ENCODE results near the gene RNF125.

Gene RNF125

GRCh38 chr18:32091724-32092421 lies 73.2 kb downstream of the RNF125 start, which contains the start of gene RNF138:
TSS of gene RNF138 (plus strand) at chr18:32091874. CDS start at chr18:32092777, 903 bp downstream.
- peak; percentile 82 to 91 (median 83) for DNase-seq

- peak; percentile 98 to 99 (median 99) for DNase-seq
Measured at GRCh38 chr18:32092422-32093101, 73.9 kb downstream of the RNF125 start.

- peak in 5 of 6 experiments; percentile 24 to 68 (median 31) for DNase-seq
Measured at GRCh38 chr18:32093102-32093511, 74.5 kb downstream of the RNF125 start.

- DNase-seq = peak in 3 of 6 experiments; percentile 5 to 53 (median 20)
Measured at GRCh38 chr18:32093523-32093922, 74.9 kb downstream of the RNF125 start.

GRCh38 chr18:32095192-32095899 lies 76.7 kb downstream of the RNF125 start:
- peak in 1 of 6 experiments; percentile 20 for DNase-seq

GRCh38 chr18:32095900-32096229 lies 77.2 kb downstream of the RNF125 start:
- peak in 1 of 6 experiments; percentile 20 for DNase-seq

- DNase-seq = peak in 3 of 6 experiments; percentile 53 to 70 (median 66)
Measured at GRCh38 chr18:32096946-32097345, 78.3 kb downstream of the RNF125 start.

GRCh38 chr18:32104516-32104915 lies 85.9 kb downstream of the RNF125 start:
- no peak for DNase-seq

- no peak for DNase-seq
Measured at GRCh38 chr18:32110005-32110404, 91.4 kb downstream of the RNF125 start.

GRCh38 chr18:32111706-32112105 lies 93.1 kb downstream of the RNF125 start:
- DNase-seq = no peak

- no peak for DNase-seq
Measured at GRCh38 chr18:32112826-32113225, 94.2 kb downstream of the RNF125 start.

- DNase-seq = no peak
Measured at GRCh38 chr18:32114293-32114942, 95.8 kb downstream of the RNF125 start.

- DNase-seq = no peak
Measured at GRCh38 chr18:32122039-32122438, 103.4 kb downstream of the RNF125 start.
